Measurements from ENCODE around the gene C19orf73. TPM values are rescaled to one million over a fixed set of nuclear protein-coding genes. Genes with fewer than 3 reads are reported as not detected.

The C19orf73 gene
- total RNA-seq, 1 donor, result 0.54 TPM

DNA sequence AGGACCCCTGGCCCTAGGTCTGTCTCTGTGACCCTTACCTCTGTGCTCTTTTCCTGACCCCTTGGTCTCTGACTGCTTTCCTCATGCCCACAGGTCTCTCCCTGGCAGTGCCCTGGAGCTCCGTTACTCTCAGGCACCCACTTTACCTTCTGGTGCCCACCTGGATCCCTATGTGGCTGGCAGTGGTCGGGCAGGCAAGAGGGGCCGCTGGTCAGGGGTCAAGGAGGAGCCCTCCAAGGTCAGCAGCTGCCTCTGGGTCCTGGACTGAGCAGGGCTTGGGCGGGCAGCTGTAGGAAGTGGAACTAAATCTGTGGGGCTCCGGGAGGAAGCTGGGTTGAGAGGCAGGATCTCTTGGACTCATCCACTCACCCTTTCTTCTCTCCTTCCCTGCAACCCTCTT is 16.7 kb upstream of the C19orf73 start:
- no peak for DNase-seq (ENCODE audit: low read depth)
- TF ChIP-seq, protein P1, sequence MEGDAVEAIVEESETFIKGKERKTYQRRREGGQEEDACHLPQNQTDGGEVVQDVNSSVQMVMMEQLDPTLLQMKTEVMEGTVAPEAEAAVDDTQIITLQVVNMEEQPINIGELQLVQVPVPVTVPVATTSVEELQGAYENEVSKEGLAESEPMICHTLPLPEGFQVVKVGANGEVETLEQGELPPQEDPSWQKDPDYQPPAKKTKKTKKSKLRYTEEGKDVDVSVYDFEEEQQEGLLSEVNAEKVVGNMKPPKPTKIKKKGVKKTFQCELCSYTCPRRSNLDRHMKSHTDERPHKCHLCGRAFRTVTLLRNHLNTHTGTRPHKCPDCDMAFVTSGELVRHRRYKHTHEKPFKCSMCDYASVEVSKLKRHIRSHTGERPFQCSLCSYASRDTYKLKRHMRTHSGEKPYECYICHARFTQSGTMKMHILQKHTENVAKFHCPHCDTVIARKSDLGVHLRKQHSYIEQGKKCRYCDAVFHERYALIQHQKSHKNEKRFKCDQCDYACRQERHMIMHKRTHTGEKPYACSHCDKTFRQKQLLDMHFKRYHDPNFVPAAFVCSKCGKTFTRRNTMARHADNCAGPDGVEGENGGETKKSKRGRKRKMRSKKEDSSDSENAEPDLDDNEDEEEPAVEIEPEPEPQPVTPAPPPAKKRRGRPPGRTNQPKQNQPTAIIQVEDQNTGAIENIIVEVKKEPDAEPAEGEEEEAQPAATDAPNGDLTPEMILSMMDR (IDR thresholded peaks at IDR 0.05; ENCODE audit: insufficient read depth, low read length), result no peak

DNA sequence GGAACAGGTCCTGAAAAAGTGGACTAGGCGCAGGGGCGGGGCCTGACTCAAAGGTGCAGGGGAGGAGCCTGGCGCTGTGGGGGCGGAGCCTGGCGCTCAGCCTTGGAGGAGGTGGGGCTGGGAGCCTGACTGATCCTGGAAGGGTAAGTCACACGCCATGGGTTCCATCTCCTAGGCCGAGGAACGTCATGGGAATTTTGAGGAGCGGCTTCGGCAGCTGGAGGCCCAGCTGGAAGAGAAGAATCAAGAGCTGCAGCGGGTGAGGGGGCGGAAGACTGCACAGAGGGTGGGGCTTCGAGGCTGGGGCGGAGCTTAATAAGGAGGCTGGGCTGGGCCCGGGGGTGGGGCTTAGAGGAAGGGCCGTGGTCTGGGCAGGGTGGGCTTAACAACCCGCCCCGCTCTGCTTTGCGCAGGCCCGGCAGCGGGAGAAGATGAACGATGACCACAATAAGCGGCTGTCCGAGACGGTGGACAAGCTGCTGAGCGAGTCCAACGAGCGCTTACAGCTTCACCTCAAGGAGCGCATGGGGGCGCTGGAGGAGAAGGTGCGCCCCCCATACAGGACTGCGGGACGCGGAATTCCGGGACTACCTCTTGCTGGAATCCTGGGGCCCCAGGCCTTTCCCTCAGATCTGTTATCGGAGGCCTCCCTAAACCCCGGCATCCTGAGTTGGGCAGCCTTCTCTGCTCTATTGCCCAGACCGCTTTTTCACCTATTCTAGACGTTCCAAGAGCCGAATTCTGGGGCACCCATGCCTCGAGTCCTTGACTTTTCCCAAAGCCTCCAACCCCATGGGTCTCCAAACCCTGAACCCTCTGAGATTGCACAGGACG is 14.9 kb upstream of the C19orf73 start:
- peak; percentile 22 for DNase-seq (ENCODE audit: low read depth)
- TF ChIP-seq, protein P1 (IDR thresholded peaks at IDR 0.05; ENCODE audit: insufficient read depth, low read length), result no peak
- H3K4me3 ChIP-seq (ENCODE audit: low read depth, low read length), result no peak overlapping the region

More for the DNA sequence above, 16.7 kb upstream of the C19orf73 start:
- H3K4me3 ChIP-seq (ENCODE audit: low read depth, low read length), result no peak overlapping the region

DNA sequence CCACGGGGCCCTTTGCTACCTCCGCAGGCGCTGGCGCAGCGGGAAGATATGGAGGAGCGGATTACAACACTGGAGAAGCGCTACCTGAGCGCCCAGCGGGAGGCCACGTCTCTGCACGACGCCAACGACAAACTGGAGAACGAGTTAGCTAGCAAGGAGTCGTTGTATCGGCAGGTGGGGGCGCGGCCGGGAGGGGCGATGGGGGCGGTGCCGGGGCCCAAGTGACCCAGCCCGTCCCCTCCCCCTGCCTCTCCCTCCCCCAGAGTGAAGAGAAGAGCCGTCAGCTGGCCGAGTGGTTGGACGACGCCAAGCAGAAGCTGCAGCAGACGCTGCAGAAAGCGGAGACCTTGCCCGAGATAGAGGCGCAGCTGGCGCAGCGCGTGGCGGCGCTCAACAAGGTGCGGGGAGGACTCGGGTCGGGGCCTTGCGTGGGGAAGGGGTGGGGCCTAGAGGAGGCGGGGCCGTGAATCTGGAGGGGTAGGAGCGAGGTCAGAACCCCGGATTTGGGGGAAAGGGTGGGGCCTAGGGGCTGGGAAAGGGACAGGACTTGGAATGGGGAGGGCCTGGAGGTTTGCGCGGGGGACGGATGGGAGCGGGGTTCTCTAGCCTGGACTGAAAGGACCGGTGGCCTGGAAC is 14.1 kb upstream of the C19orf73 start:
- DNase-seq (ENCODE audit: low read depth), result no peak
- H3K4me3 ChIP-seq (ENCODE audit: low read depth, low read length), result no peak overlapping the region
- TF ChIP-seq, protein P1 (IDR thresholded peaks at IDR 0.05; ENCODE audit: insufficient read depth, low read length), result no peak

DNA sequence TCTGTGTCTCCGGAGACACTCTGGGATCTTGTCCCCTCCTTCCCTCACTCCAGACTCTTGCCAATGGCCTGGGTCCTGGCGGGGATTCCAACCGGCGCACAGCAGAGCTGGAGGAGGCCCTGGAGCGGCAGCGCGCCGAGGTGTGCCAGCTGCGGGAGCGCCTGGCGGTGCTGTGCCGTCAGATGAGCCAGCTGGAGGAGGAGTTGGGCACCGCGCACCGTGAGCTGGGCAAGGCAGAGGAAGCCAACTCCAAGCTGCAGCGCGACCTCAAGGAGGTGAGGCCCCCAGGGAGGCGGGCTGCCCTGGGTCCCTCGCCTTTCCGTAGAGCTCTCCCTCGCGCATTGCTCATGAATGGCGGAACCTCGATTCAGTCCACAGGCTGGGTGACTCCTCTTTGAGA is 11.4 kb upstream of the C19orf73 start:
- no peak overlapping the region for H3K4me3 ChIP-seq (ENCODE audit: low read depth, low read length)
- no peak for DNase-seq (ENCODE audit: low read depth)
- TF ChIP-seq, protein P1 (IDR thresholded peaks at IDR 0.05; ENCODE audit: insufficient read depth, low read length), result no peak

DNA sequence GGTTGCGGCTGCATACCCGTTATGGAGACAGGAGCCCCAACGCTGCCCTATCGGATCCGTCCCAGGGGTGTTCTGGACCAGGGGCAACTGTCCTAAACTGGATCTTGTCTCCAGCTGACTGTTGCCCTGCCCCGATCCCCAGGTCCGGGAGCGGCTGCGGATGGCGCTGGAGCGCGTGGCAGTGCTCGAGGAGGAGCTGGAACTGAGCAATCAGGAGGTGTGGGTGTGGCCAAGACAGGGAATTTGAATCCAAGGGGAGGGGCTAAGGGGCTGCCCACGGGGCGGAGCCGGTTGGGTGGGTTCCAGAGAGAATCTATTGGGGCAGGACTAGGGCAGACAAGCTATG is 10.3 kb upstream of the C19orf73 start:
- no peak overlapping the region for H3K4me3 ChIP-seq (ENCODE audit: low read depth, low read length)
- DNase-seq (ENCODE audit: low read depth), result no peak
- TF ChIP-seq, protein P1 (IDR thresholded peaks at IDR 0.05; ENCODE audit: insufficient read depth, low read length), result no peak

DNA sequence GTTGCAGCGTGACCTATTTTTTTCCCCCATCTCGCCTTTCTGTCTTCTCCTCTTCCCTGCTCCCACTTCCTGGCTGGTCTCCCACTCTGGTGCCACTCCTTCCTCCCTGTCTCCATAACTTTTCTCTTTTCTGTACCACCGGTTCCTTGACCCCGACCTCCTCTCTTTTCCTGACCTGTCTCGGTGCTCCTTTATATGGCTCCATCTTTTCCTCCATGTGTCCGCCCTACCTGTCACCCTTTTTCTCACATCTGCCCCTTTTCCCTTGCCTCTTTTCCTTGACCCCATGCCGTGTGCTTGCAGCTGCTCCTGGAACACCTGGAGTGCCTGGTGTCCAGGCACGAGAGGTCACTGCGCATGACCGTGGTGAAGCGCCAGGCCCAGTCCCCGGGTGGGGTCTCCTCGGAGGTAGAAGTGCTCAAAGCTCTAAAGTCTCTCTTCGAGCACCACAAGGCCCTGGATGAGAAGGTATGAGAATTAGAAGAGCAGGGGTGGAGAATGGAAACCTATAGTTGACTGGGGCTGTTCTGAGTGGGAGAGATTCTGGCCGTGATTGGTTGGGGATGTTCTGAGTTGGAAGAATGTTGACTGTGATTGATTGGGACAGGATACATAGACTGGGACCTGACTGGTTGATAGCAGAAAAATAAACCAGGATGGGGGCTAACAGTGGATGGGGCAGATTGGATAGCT is 9.7 kb upstream of the C19orf73 start:
- H3K4me3 ChIP-seq (ENCODE audit: low read depth, low read length), result peak overlapping the region; percentile 65
- TF ChIP-seq, protein P1 (IDR thresholded peaks at IDR 0.05; ENCODE audit: insufficient read depth, low read length), result no peak
- no peak for DNase-seq (ENCODE audit: low read depth)

Data from fibroblast of the aortic adventitia (primary cell).